ENCODE data around the gene LPP.

DNA sequence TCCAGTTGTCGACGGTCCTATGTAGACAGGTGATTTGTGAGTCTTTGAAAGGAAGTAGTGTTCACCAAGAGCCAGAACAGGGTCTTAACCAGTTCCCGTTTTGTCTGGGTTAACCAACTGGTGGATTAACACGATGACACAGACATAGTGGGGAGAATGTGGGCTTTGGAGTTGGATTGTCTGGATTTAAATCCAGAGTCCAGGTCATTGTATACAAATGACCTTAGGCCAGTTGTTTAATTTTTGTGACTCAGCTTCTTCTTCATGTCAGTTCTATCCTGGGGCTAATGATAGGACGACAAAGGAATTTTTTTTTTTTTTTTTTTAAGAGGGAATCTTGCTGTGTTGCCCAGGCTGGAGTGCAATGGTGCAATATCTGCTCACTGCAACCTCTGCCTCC lies 126.7 kb downstream of the LPP start:
- TF ChIP-seq, protein P1, sequence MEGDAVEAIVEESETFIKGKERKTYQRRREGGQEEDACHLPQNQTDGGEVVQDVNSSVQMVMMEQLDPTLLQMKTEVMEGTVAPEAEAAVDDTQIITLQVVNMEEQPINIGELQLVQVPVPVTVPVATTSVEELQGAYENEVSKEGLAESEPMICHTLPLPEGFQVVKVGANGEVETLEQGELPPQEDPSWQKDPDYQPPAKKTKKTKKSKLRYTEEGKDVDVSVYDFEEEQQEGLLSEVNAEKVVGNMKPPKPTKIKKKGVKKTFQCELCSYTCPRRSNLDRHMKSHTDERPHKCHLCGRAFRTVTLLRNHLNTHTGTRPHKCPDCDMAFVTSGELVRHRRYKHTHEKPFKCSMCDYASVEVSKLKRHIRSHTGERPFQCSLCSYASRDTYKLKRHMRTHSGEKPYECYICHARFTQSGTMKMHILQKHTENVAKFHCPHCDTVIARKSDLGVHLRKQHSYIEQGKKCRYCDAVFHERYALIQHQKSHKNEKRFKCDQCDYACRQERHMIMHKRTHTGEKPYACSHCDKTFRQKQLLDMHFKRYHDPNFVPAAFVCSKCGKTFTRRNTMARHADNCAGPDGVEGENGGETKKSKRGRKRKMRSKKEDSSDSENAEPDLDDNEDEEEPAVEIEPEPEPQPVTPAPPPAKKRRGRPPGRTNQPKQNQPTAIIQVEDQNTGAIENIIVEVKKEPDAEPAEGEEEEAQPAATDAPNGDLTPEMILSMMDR (IDR thresholded peaks at IDR 0.05; ENCODE audit: low read length), result no peak
- TF ChIP-seq EZH2 (optimal IDR thresholded peaks at IDR 0.05; ENCODE audit: low read depth, low read length), result no peak

Data from MM.1S (cell line).